ENCODE data around the gene TECRL.

GRCh38 chr4:64368741-64369140 is 40.5 kb downstream of the TECRL start:
- TF ChIP-seq CTCF (IDR thresholded peaks at IDR 0.05) (no peak), EZH2 (IDR thresholded peaks at IDR 0.05) (no peak)

Data from neural progenitor cell (in vitro differentiated cells).